HG02642 (cell line): Measurements from ENCODE around the gene TTF2.
A peak's percentile ranks its signal among the peaks of the same experiment; 100 is the strongest.
"Not testable (repeated sequence)": the region's sequence is repeated elsewhere in the genome, so short reads cannot be mapped to it uniquely, and the experiment has no call there.

Experiments used
- ATAC-seq: cut with Tn5 transposase; IDR thresholded peaks from one replicate; pipeline ENCODE4 v1.9.1; 2021; ENCODE audit warnings: mild to moderate bottlenecking; ENCODE audit not compliant: unreplicated experiment, poor library complexity

The TTF2 gene

GRCh38 chr1:117087686-117088085, 27.6 kb downstream of the TTF2 start:
- no peak for ATAC-seq

GRCh38 chr1:117089996-117090395, 29.9 kb downstream of the TTF2 start:
- no peak for ATAC-seq

- ATAC-seq: no peak
Measured at GRCh38 chr1:117092594-117092993, 32.5 kb downstream of the TTF2 start.

- ATAC-seq: no peak
Measured at GRCh38 chr1:117093091-117093534, 33.0 kb downstream of the TTF2 start.

- ATAC-seq: peak; percentile 81
Measured at GRCh38 chr1:117093870-117094621, 33.9 kb downstream of the TTF2 start.

GRCh38 chr1:117094841-117095604, 34.9 kb downstream of the TTF2 start:
- no peak for ATAC-seq

GRCh38 chr1:117096951-117097408, 36.9 kb downstream of the TTF2 start:
- no peak for ATAC-seq

- ATAC-seq: no peak
Measured at GRCh38 chr1:117097443-117097842, 37.3 kb downstream of the TTF2 start.

GRCh38 chr1:117098287-117098890, 38.3 kb downstream of the TTF2 start:
- ATAC-seq: no peak

GRCh38 chr1:117101334-117101733, 41.2 kb downstream of the TTF2 start:
- ATAC-seq: no peak

- not testable (repeated sequence) for ATAC-seq
Measured at GRCh38 chr1:117101858-117102257, 41.7 kb downstream of the TTF2 start.

GRCh38 chr1:117104986-117105385, 44.9 kb downstream of the TTF2 start:
- no peak for ATAC-seq

GRCh38 chr1:117105722-117106121, 45.6 kb downstream of the TTF2 start:
- ATAC-seq: no peak

GRCh38 chr1:117106478-117106877, 46.4 kb downstream of the TTF2 start:
- no peak for ATAC-seq

GRCh38 chr1:117107364-117107763, 47.2 kb downstream of the TTF2 start:
- no peak for ATAC-seq

- ATAC-seq: no peak
Measured at GRCh38 chr1:117110774-117111173, 50.6 kb downstream of the TTF2 start.

GRCh38 chr1:117112047-117112717, 52.1 kb downstream of the TTF2 start:
- no peak for ATAC-seq

- ATAC-seq: no peak
Measured at GRCh38 chr1:117113199-117113598, 53.1 kb downstream of the TTF2 start.

GRCh38 chr1:117114877-117115276, 54.8 kb downstream of the TTF2 start:
- ATAC-seq: no peak

- ATAC-seq: no peak
Measured at GRCh38 chr1:117116090-117116783, 56.1 kb downstream of the TTF2 start.
